HG03280 (cell line): ENCODE measurements around the gene TTC1.
"Not testable (repeated sequence)": the region's sequence is repeated elsewhere in the genome, so short reads cannot be mapped to it uniquely, and the experiment has no call there.

Experiments
- ATAC-seq: cut with Tn5 transposase; IDR thresholded peaks from one replicate; pipeline ENCODE4 v1.9.1; 2021; ENCODE audit warnings: mild to moderate bottlenecking, moderate library complexity; ENCODE audit not compliant: unreplicated experiment

The TTC1 gene

GRCh38 chr5:160008877-160009590 lies at the start of gene TTC1:
TSS of gene TTC1 (plus strand) at chr5:160009139. CDS start at chr5:160010529, 1,390 bp downstream.
- ATAC-seq, result peak; percentile 99

- ATAC-seq, result no peak
These were observed 47.5 kb upstream of the TTC1 start for GRCh38 chr5:159961176-159962160.

- ATAC-seq, result no peak
These were observed 46.7 kb upstream of the TTC1 start for GRCh38 chr5:159962214-159962613.

GRCh38 chr5:159963935-159964334 lies 45.0 kb upstream of the TTC1 start:
- ATAC-seq, result no peak

GRCh38 chr5:159965031-159965837 lies 43.7 kb upstream of the TTC1 start:
- ATAC-seq, result no peak

GRCh38 chr5:159965838-159966128 lies 43.2 kb upstream of the TTC1 start:
- not testable (repeated sequence) for ATAC-seq

GRCh38 chr5:159969966-159970365 lies 39.0 kb upstream of the TTC1 start:
- ATAC-seq, result no peak

GRCh38 chr5:159971038-159971437 lies 37.9 kb upstream of the TTC1 start:
- no peak for ATAC-seq

- no peak for ATAC-seq
These were observed 37.4 kb upstream of the TTC1 start for GRCh38 chr5:159971514-159971913.

GRCh38 chr5:159971931-159972461 lies 36.9 kb upstream of the TTC1 start:
- ATAC-seq, result no peak

- no peak for ATAC-seq
These were observed 36.2 kb upstream of the TTC1 start for GRCh38 chr5:159972538-159973362.

- no peak for ATAC-seq
These were observed 33.4 kb upstream of the TTC1 start for GRCh38 chr5:159975462-159976019.

GRCh38 chr5:159976921-159977320 lies 32.0 kb upstream of the TTC1 start:
- no peak for ATAC-seq

GRCh38 chr5:159978358-159978757 lies 30.6 kb upstream of the TTC1 start:
- no peak for ATAC-seq

GRCh38 chr5:159982421-159983173 lies 26.3 kb upstream of the TTC1 start:
- no peak for ATAC-seq

- peak; percentile 88 for ATAC-seq
These were observed 21.8 kb upstream of the TTC1 start for GRCh38 chr5:159987031-159987674.

- ATAC-seq, result no peak
These were observed 18.4 kb upstream of the TTC1 start for GRCh38 chr5:159990506-159990905.

- ATAC-seq, result no peak
These were observed 16.4 kb upstream of the TTC1 start for GRCh38 chr5:159992566-159992965.

GRCh38 chr5:159993194-159993593 lies 15.7 kb upstream of the TTC1 start:
- no peak for ATAC-seq
